Mesenchymal stem cell (in vitro differentiated cells and primary cell): ENCODE data around the gene C3.
"Not testable (repeated sequence)": the region's sequence is repeated elsewhere in the genome, so short reads cannot be mapped to it uniquely, and the experiment has no call there.

Experiments
- DNase-seq: peaks from one replicate; pipeline ENCODE4 v3.0.0-alpha.2; 2013
- H2AFZ ChIP-seq: one replicate; pipeline ENCODE4 v1.6.1; 2013; ENCODE audit warnings: low read depth, mild to moderate bottlenecking, control low read depth, inconsistent platforms, low read length, moderate library complexity
- H2AK5ac ChIP-seq: 2 replicates; pipeline ENCODE4 v1.6.1; 2013; ENCODE audit warnings: low read length, moderate library complexity, mild to moderate bottlenecking, inconsistent platforms; ENCODE audit not compliant: severe bottlenecking
- H2BK120ac ChIP-seq: one replicate; pipeline ENCODE4 v1.6.1; 2013; ENCODE audit warnings: low read depth, mild to moderate bottlenecking, inconsistent platforms, low read length, moderate library complexity
- H2BK12ac ChIP-seq, 2 experiments: one replicate each; pipeline ENCODE4 v1.6.1; 2013; ENCODE audit warnings: inconsistent platforms in 2 of 2, low read length in 2 of 2, mild to moderate bottlenecking in 2 of 2, moderate library complexity in 2 of 2, control low read depth in 1 of 2
- H2BK15ac ChIP-seq: one replicate; pipeline ENCODE4 v1.6.1; 2013; ENCODE audit warnings: mild to moderate bottlenecking, low read depth, inconsistent platforms; ENCODE audit not compliant: poor library complexity, severe bottlenecking
- H2BK5ac ChIP-seq: 2 replicates; pipeline ENCODE4 v1.6.1; 2013; ENCODE audit warnings: low read depth, mild to moderate bottlenecking, low read length, control low read depth, inconsistent platforms; ENCODE audit not compliant: poor library complexity, severe bottlenecking
- H3K14ac ChIP-seq, 2 experiments: one replicate each; pipeline ENCODE4 v1.6.1; 2013; ENCODE audit warnings: inconsistent platforms in 2 of 2, low read length in 2 of 2, control low read depth in 1 of 2, mild to moderate bottlenecking in 1 of 2, moderate library complexity in 1 of 2
- H3K18ac ChIP-seq, 2 experiments: one replicate each; pipeline ENCODE4 v1.6.1; 2013; ENCODE audit warnings: inconsistent platforms in 2 of 2, low read length in 2 of 2, control low read depth in 1 of 2, low read depth in 1 of 2, mild to moderate bottlenecking in 1 of 2
- H3K23ac ChIP-seq, 2 experiments: one replicate each; pipeline ENCODE4 v1.6.1; 2013; ENCODE audit warnings: inconsistent platforms in 2 of 2, low read length in 2 of 2, mild to moderate bottlenecking in 2 of 2, moderate library complexity in 2 of 2, control low read depth in 1 of 2
- H3K27ac ChIP-seq: 2 replicates; pipeline ENCODE4 v1.5.1; 2013; ENCODE audit warnings: mild to moderate bottlenecking, moderate library complexity, low read length, control low read depth, inconsistent platforms; ENCODE audit not compliant: poor library complexity, severe bottlenecking
- H3K27me3 ChIP-seq, 2 experiments: 2 replicates each; pipeline versions ENCODE4 v1.6.1 to v1.7.0; 2013; ENCODE audit warnings: low read length in 2 of 2, mild to moderate bottlenecking in 2 of 2, moderate library complexity in 2 of 2, control low read depth in 1 of 2, inconsistent platforms in 1 of 2; ENCODE audit not compliant: control insufficient read depth in 1 of 2, insufficient read depth in 1 of 2
- H3K36me3 ChIP-seq, 2 experiments: 2 replicates each; pipeline versions ENCODE4 v1.6.1 to v1.7.0; 2013; ENCODE audit warnings: low read length in 2 of 2, control low read depth in 1 of 2, inconsistent platforms in 1 of 2, low read depth in 1 of 2, mild to moderate bottlenecking in 1 of 2; ENCODE audit not compliant: insufficient read depth in 2 of 2, control insufficient read depth in 1 of 2
- H3K4ac ChIP-seq, 2 experiments: one replicate each; pipeline ENCODE4 v1.6.1; 2013; ENCODE audit warnings: inconsistent platforms in 2 of 2, low read length in 2 of 2, mild to moderate bottlenecking in 2 of 2, moderate library complexity in 2 of 2, control low read depth in 1 of 2, low read depth in 1 of 2
- H3K4me1 ChIP-seq: 2 replicates; pipeline ENCODE4 v1.6.1; 2013; ENCODE audit warnings: low read depth, low read length, control low read depth; ENCODE audit not compliant: control insufficient read depth, insufficient read depth
- H3K4me2 ChIP-seq: 2 replicates; pipeline ENCODE4 v1.6.1; 2013; ENCODE audit warnings: low read length, mild to moderate bottlenecking, inconsistent platforms; ENCODE audit not compliant: poor library complexity, severe bottlenecking
- H3K4me3 ChIP-seq, 2 experiments: 2 replicates each; pipeline versions ENCODE4 v1.5.1 to v1.7.0; 2013; ENCODE audit warnings: low read length in 2 of 2, mild to moderate bottlenecking in 2 of 2, control low read depth in 1 of 2, low read depth in 1 of 2; ENCODE audit not compliant: insufficient read depth in 1 of 2
- H3K79me1 ChIP-seq: replicated peaks from 2 replicates; pipeline ENCODE4 v1.6.1; 2013; ENCODE audit warnings: mild to moderate bottlenecking, control low read depth, low read length, inconsistent platforms; ENCODE audit not compliant: poor library complexity, severe bottlenecking
- H3K9ac ChIP-seq: 2 replicates; pipeline ENCODE4 v1.7.0; 2013; ENCODE audit warnings: mild to moderate bottlenecking, low read length, moderate library complexity
- H3K9me3 ChIP-seq: 2 replicates; pipeline ENCODE4 v1.7.0; 2013; ENCODE audit warnings: mild to moderate bottlenecking, low read length; ENCODE audit not compliant: control insufficient read depth
- H4K8ac ChIP-seq: one replicate; pipeline ENCODE4 v1.6.1; 2013; ENCODE audit warnings: inconsistent platforms, mild to moderate bottlenecking, low read length, moderate library complexity
- H4K91ac ChIP-seq: one replicate; pipeline ENCODE4 v1.6.1; 2013; ENCODE audit warnings: mild to moderate bottlenecking, low read length, inconsistent platforms
- WGBS: methylation state at CpG from one replicate; pipeline ENCODE4 v1.1.7; 2013; ENCODE audit warnings: mixed read lengths; 5-methylcytosine and 5-hydroxymethylcytosine counted together

C3 gene

DNA sequence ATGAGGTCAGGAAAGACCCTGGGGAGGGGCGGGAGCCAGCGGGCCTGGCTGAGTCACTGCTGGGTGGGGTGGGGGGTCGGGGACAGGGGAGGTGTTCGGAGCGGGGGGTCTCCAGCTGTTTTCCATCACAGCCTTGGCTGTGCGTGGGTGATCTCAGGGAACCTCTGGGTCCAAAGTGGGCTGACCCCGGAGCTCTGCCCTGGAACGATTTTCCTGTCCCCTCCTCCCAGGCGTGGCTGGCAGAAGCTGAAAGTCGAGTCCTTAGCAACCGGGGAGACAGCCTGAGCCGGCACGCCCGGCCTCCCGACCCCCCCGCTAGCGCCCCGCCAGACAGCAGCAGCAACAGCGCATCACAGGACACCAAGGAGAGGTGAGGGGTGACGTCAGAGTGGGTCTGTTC, 29.6 kb upstream of the C3 start:
- Histone ChIP-seq H3K18ac (no peak overlapping the region), H4K8ac (no peak overlapping the region), H2AFZ (no peak overlapping the region), H2BK15ac (no peak overlapping the region), H3K14ac (no peak overlapping the region), H3K9ac (peak overlapping the region; percentile 39), H3K79me1 (peaks cover 12% of the 10 kb centered on the region), H3K27ac (no peak overlapping the region), H2BK12ac (no peak overlapping the region), H2BK5ac (no peak overlapping the region), H3K23ac (no peak overlapping the region), H4K91ac (no peak overlapping the region), H2BK120ac (no peak overlapping the region), H2AK5ac (no peak overlapping the region), H3K27me3 (no peaks in the 10 kb centered on the region), H3K4me1 (peaks cover 16% of the 10 kb centered on the region), H3K36me3 (peaks cover 67 to 70% of the 10 kb centered on the region in 2 experiments), H3K4ac (no peak overlapping the region), H3K9me3 (no peaks in the 10 kb centered on the region), H3K4me3 (peak overlapping the region in 1 of 2 experiments; percentile 4), H3K4me2 (no peak overlapping the region)
- DNase-seq, result no peak
- WGBS, result 88% methylated on average over 18 of the region's 20 CpGs

DNA sequence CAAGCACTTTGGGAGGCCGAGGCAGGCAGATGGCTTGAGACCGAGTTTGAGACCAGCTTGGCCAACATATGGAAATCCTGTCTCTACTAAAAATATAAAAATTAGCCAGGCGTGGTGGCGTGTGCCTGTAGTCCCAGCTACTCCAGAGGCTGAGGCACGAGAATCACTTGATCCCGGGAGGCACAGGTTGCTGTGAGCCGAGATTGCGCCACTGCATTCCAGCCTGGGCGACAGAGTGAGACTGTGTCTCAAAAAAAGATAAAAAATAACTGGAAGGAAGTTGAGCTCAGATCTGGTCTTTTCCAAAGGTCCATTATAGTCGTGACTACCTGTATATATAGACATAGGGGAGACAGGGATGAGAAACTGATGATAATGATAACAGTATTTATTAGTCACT, 28.1 kb upstream of the C3 start:
- DNase-seq, H2BK5ac ChIP-seq, H3K4me3 ChIP-seq, H3K27me3 ChIP-seq, H2AK5ac ChIP-seq, H3K23ac ChIP-seq, H4K8ac ChIP-seq, H2BK15ac ChIP-seq, H2BK12ac ChIP-seq, H3K4me2 ChIP-seq, H3K14ac ChIP-seq, H3K27ac ChIP-seq, H3K9me3 ChIP-seq, H3K18ac ChIP-seq, H2BK120ac ChIP-seq, H4K91ac ChIP-seq, H3K9ac ChIP-seq, H2AFZ ChIP-seq, H3K4ac ChIP-seq: not testable (repeated sequence)
- Histone ChIP-seq H3K79me1 (peaks cover 12% of the 10 kb centered on the region), H3K4me1 (peaks cover 24% of the 10 kb centered on the region), H3K36me3 (peaks cover 71 to 74% of the 10 kb centered on the region in 2 experiments)
- WGBS, result 98% methylated on average over 10 of the region's 10 CpGs

DNA sequence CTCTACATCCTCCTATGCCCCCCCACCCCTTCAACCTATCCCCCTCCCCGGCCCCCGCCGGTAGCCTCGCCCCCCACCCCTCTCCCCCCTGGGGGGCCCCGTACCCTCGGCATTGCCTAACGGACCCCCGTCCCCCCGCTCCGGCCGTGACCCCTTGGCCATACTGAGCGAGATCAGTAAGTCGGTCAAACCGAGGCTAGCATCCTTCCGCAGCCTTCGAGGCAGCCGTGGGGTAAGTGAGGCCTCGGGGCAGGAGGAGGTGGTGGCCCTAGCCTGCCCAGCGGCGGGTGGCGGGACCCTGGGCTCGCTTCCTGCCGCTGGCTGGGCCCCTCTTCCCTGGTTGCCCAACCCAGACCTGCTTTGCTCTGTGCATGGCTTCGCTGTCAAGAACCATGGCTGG, 25.5 kb upstream of the C3 start:
- no peaks in the 10 kb centered on the region for H3K27me3 ChIP-seq
- no peak overlapping the region for H2BK15ac ChIP-seq
- no peak overlapping the region for H3K4me2 ChIP-seq
- no peak overlapping the region for H3K9ac ChIP-seq
- no peak overlapping the region for H3K4ac ChIP-seq
- 97% methylated on average over 16 of the region's 24 CpGs for WGBS
- no peaks in the 10 kb centered on the region for H3K9me3 ChIP-seq
- H3K14ac ChIP-seq, result no peak overlapping the region
- no peak overlapping the region for H3K18ac ChIP-seq
- no peak overlapping the region for H3K4me3 ChIP-seq
- no peak overlapping the region for H2BK12ac ChIP-seq
- H3K79me1 ChIP-seq, result peaks cover 18% of the 10 kb centered on the region
- no peak overlapping the region for H3K27ac ChIP-seq
- peaks cover 25% of the 10 kb centered on the region for H3K4me1 ChIP-seq
- no peak overlapping the region for H4K91ac ChIP-seq
- no peak overlapping the region for H2BK120ac ChIP-seq
- H4K8ac ChIP-seq, result peak overlapping the region; percentile 29
- DNase-seq, result no peak
- peaks cover 57 to 69% of the 10 kb centered on the region in 2 experiments for H3K36me3 ChIP-seq
- no peak overlapping the region for H2BK5ac ChIP-seq
- H3K23ac ChIP-seq, result no peak overlapping the region
- H2AFZ ChIP-seq, result no peak overlapping the region
- H2AK5ac ChIP-seq, result peak overlapping the region; percentile 29

DNA sequence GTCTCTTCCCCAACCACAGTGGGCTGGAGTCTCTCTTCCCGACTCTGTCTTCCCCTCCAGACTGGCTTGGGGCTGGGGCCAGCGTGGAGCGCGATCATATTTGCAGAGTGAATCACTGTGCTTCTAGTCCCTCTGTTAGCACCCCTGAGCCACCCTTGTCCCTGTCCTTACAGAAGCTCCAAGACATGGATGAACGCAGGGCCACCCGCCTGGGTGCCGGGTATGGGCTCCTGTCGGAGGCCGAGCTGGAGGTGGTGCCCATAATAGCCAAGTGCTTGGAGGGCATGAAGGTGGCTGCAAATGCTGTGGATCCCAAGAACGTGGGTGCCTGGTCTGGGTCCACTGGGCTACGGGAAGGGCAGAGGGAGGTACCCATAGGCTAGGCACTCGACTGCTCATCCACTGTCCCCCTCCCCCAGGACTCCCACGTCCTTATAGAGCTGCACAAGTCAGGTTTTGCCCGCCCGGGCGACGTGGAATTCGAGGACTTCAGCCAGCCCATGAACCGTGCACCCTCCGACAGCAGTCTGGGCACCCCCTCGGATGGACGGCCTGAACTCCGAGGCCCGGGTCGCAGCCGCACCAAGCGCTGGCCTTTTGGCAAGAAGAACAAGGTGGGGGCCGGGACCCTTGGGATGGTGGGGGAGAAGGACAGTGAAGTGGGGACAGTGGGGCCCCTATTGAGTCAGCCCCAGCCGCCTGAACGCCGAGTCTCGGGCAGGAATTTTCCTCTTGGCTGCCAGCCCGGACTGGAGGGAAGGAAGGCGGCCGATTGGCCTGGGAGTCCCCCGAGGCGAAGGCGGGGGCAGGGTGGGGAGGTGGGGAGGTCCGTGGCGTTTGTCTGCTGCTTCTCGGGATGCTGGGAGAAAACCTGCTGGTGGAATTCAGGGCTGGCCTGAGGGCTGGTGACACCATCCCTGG, 24.2 kb upstream of the C3 start:
- H3K18ac ChIP-seq, result peak overlapping the region in 1 of 2 experiments; percentile 74
- peaks cover 44 to 59% of the 10 kb centered on the region in 2 experiments for H3K36me3 ChIP-seq
- peak overlapping the region; percentile 57 for H3K9ac ChIP-seq
- no peak overlapping the region for H2AFZ ChIP-seq
- peaks cover 25% of the 10 kb centered on the region for H3K4me1 ChIP-seq
- H3K4me2 ChIP-seq, result peak overlapping the region; percentile 36
- no peak overlapping the region for H3K14ac ChIP-seq
- H3K23ac ChIP-seq, result peak overlapping the region in 1 of 2 experiments; percentile 38
- peak overlapping the region; percentile 22 to 71 for H2BK12ac ChIP-seq
- peak overlapping the region; percentile 29 for H4K91ac ChIP-seq
- H3K27ac ChIP-seq, result peak overlapping the region; percentile 92
- peak overlapping the region; percentile 91 for H2BK5ac ChIP-seq
- H3K4me3 ChIP-seq, result peak overlapping the region in 1 of 2 experiments; percentile 56
- peak overlapping the region; percentile 92 for H2AK5ac ChIP-seq
- WGBS, result 78% methylated on average over 39 of the region's 41 CpGs
- no peaks in the 10 kb centered on the region for H3K27me3 ChIP-seq
- peak overlapping the region in 1 of 2 experiments; percentile 42 for H3K4ac ChIP-seq
- DNase-seq, result peak; percentile 76
- H3K79me1 ChIP-seq, result peaks cover 21% of the 10 kb centered on the region
- H2BK120ac ChIP-seq, result no peak overlapping the region
- peak overlapping the region; percentile 88 for H2BK15ac ChIP-seq
- H4K8ac ChIP-seq, result peak overlapping the region; percentile 29
- no peaks in the 10 kb centered on the region for H3K9me3 ChIP-seq
